HepG2 (cell line): Measurements from ENCODE around the gene SNED1. TPM values are rescaled to one million over a fixed set of nuclear protein-coding genes. Genes with fewer than 3 reads are reported as not detected.

Source experiments
- ARNT2 ChIP-seq: sonication (generic); formaldehyde crosslinking; IDR thresholded peaks from 2 replicates; pipeline ENCODE4 v1.8.0; 2022; ENCODE audit warnings: mild to moderate bottlenecking, low read depth, missing genetic modification reagents, moderate library complexity
- DPF2 ChIP-seq: sonication (generic); formaldehyde crosslinking; IDR thresholded peaks from 2 replicates; pipeline ENCODE4 v1.4.0; 2020; ENCODE audit warnings: mild to moderate bottlenecking, low read depth, missing genetic modification reagents, borderline replicate concordance
- HNRNPL ChIP-seq: fragments of 200-400 bp; formaldehyde crosslinking; IDR thresholded peaks from 2 replicates; pipeline ENCODE4 v1.6.1; 2017; ENCODE audit warnings: mild to moderate bottlenecking, low read depth, low read length
- MAF1 ChIP-seq: sonication (generic); formaldehyde crosslinking; IDR thresholded peaks from 2 replicates; pipeline ENCODE4 v1.5.0; 2020; ENCODE audit warnings: missing genetic modification reagents, borderline replicate concordance
- NR2C2 ChIP-seq: sonication (generic); formaldehyde crosslinking; IDR thresholded peaks from 2 replicates; pipeline ENCODE4 v1.4.0; 2020; ENCODE audit warnings: missing genetic modification reagents, mild to moderate bottlenecking, moderate library complexity, borderline replicate concordance
- ONECUT2 ChIP-seq: sonication (generic); formaldehyde crosslinking; IDR thresholded peaks from 2 replicates; pipeline ENCODE4 v1.4.0; 2020; ENCODE audit warnings: missing genetic modification reagents
- PAX8 ChIP-seq: sonication (generic); formaldehyde crosslinking; IDR thresholded peaks from 2 replicates; pipeline ENCODE4 v1.8.0; 2022; ENCODE audit warnings: mild to moderate bottlenecking, missing genetic modification reagents, borderline replicate concordance
- REPIN1 ChIP-seq: sonication (generic); formaldehyde crosslinking; IDR thresholded peaks from 2 replicates; pipeline ENCODE4 v1.8.0; 2022; ENCODE audit warnings: missing genetic modification reagents, low read depth, mild to moderate bottlenecking, borderline replicate concordance
- STAT5B ChIP-seq: sonication (generic); formaldehyde crosslinking; IDR thresholded peaks from 2 replicates; pipeline ENCODE4 v1.4.0; 2020; ENCODE audit warnings: missing genetic modification reagents
- ZNF335 ChIP-seq: sonication (generic); formaldehyde crosslinking; IDR thresholded peaks from 2 replicates; pipeline ENCODE4 v1.4.0; 2020; ENCODE audit warnings: missing genetic modification reagents
- ZNF766 ChIP-seq: sonication (generic); formaldehyde crosslinking; IDR thresholded peaks from 2 replicates; pipeline ENCODE4 v1.5.0; 2020; ENCODE audit warnings: missing genetic modification reagents, borderline replicate concordance
- ZNF776 ChIP-seq: sonication (generic); formaldehyde crosslinking; IDR thresholded peaks from 2 replicates; pipeline ENCODE4 v1.4.0; 2020; ENCODE audit warnings: mild to moderate bottlenecking, missing genetic modification reagents
- ZNF839 ChIP-seq: sonication (generic); formaldehyde crosslinking; IDR thresholded peaks from 2 replicates; pipeline ENCODE4 v1.4.0; 2020; ENCODE audit warnings: missing genetic modification reagents, mild to moderate bottlenecking, borderline replicate concordance
- polyA plus RNA-seq, 8 experiments: library from polyadenylated mRNA; depleted of rRNA in 3 of 8; stranded (reverse) in 7 of 8; unstranded in 1 of 8; fragments of >200 nt; fragmentation: Illumina TruSeq in 4 of 8; extraction: Trizol in 4 of 8; gene quantifications; 2 replicates each; pipeline versions ENCODE4 v1.2.1 to v1.2.3, GENCODE V29; 2011 to 2016; ENCODE audit warnings: low read depth in 4 of 8, missing spikeins in 1 of 8, mixed read lengths in 1 of 8; ENCODE audit not compliant: insufficient read depth in 1 of 8
- total RNA-seq, 5 experiments: library from RNA; depleted of rRNA; stranded (reverse); fragments of >200 nt; fragmentation: Illumina TruSeq; extraction: Trizol; gene quantifications; 2 replicates each; pipeline ENCODE4 v1.2.3, GENCODE V29; 2016; ENCODE audit warnings: low read depth in 1 of 5
- TF ChIP-seq, protein P1 (sequence below): sonication (generic); formaldehyde crosslinking; IDR thresholded peaks from 2 replicates; pipeline ENCODE4 v1.9.0; 2021; ENCODE audit warnings: missing genetic modification reagents, borderline replicate concordance
- TF ChIP-seq, protein P2 (sequence below), 2 experiments: sonication (generic) in 1 of 2; formaldehyde crosslinking in 1 of 2; IDR thresholded peaks; 2 replicates each; pipeline versions ENCODE4 v1.4.0 to v1.6.1; 2016 to 2020; ENCODE audit warnings: borderline replicate concordance in 1 of 2, low read depth in 1 of 2, mild to moderate bottlenecking in 1 of 2, missing genetic modification reagents in 1 of 2
- TF ChIP-seq, protein P3 (sequence below): sonication (generic); formaldehyde crosslinking; IDR thresholded peaks from 2 replicates; pipeline ENCODE4 v1.8.0; 2022; ENCODE audit warnings: mild to moderate bottlenecking, missing genetic modification reagents
- TF ChIP-seq, protein P4 (sequence below): sonication (generic); formaldehyde crosslinking; IDR thresholded peaks from 2 replicates; pipeline ENCODE4 v1.5.1; 2020; ENCODE audit warnings: mild to moderate bottlenecking, missing genetic modification reagents, moderate library complexity
- TF ChIP-seq, protein P5 (sequence below): sonication (generic); formaldehyde crosslinking; IDR thresholded peaks from 2 replicates; pipeline ENCODE4 v1.4.0; 2020; ENCODE audit warnings: missing genetic modification reagents

The SNED1 gene
- total and polyA plus RNA-seq, 2 of the 13 experiments (the other 11 are each of a cell fraction or from before 2014, with no cell fraction given) = 0.15 to 0.65 TPM

DNA sequence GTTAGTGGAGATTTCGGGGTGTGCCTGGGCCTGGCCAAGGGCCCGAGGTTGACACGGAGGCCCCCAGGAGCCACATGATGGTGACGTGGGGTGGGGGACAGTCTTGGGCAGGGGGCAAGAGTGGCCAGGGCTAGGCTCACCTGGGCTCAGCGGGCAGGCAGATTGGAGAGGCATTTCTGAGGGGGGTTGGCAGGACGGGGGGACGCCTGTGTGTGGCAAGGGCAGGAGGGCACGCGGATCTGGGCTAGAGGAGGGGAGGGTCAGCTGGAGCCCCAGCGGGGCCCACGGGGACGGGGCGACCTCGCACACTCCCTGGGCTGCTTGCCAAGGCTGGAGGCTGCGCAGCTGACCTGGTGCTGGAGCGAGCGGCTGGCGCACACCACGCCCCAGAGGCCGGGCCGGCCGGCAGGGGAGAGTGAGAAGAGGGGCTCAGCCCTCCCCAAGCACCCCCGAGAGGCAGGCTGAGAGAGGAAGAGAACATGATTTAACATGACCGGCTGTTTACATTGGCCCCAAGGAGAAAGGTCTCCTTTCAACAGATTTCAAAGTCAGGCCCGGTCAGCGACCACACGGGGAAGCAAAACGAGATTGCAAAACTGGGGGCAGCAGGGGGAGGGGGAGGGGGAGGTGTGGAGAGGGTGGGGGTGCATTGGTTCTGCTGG is 38.0 kb upstream of the SNED1 start (continued):
- peak; percentile 81 for TF ChIP-seq MAF1 (CRISPR knock-in tag)
- TF ChIP-seq ARNT2 (CRISPR knock-in tag) = peak; percentile 78; the same call in 1 of the 2 replicates
- no peak for TF ChIP-seq ZNF335 (CRISPR knock-in tag)
- TF ChIP-seq ZNF776 (CRISPR knock-in tag) = peak; percentile 97
- TF ChIP-seq ZNF839 (CRISPR knock-in tag) = peak; percentile 47; the same call in 1 of the 2 replicates
- TF ChIP-seq ONECUT2 (CRISPR knock-in tag) = no peak
- TF ChIP-seq ZNF766 (CRISPR knock-in tag) = no peak
- TF ChIP-seq, protein P1, sequence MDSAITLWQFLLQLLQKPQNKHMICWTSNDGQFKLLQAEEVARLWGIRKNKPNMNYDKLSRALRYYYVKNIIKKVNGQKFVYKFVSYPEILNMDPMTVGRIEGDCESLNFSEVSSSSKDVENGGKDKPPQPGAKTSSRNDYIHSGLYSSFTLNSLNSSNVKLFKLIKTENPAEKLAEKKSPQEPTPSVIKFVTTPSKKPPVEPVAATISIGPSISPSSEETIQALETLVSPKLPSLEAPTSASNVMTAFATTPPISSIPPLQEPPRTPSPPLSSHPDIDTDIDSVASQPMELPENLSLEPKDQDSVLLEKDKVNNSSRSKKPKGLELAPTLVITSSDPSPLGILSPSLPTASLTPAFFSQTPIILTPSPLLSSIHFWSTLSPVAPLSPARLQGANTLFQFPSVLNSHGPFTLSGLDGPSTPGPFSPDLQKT (CRISPR knock-in tag) = no peak
- no peak for TF ChIP-seq STAT5B (CRISPR knock-in tag)
- TF ChIP-seq NR2C2 = peak; percentile 72
- TF ChIP-seq DPF2 (CRISPR knock-in tag) = peak; percentile 70
- TF ChIP-seq, protein P2, sequence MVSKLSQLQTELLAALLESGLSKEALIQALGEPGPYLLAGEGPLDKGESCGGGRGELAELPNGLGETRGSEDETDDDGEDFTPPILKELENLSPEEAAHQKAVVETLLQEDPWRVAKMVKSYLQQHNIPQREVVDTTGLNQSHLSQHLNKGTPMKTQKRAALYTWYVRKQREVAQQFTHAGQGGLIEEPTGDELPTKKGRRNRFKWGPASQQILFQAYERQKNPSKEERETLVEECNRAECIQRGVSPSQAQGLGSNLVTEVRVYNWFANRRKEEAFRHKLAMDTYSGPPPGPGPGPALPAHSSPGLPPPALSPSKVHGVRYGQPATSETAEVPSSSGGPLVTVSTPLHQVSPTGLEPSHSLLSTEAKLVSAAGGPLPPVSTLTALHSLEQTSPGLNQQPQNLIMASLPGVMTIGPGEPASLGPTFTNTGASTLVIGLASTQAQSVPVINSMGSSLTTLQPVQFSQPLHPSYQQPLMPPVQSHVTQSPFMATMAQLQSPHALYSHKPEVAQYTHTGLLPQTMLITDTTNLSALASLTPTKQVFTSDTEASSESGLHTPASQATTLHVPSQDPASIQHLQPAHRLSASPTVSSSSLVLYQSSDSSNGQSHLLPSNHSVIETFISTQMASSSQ (IDR thresholded peaks at IDR 0.05; ENCODE audit: low read depth) = no peak
- TF ChIP-seq, protein P2 (CRISPR knock-in tag; IDR thresholded peaks at IDR 0.05; ENCODE audit: borderline replicate concordance) = peak; percentile 81
- TF ChIP-seq, protein P3, sequence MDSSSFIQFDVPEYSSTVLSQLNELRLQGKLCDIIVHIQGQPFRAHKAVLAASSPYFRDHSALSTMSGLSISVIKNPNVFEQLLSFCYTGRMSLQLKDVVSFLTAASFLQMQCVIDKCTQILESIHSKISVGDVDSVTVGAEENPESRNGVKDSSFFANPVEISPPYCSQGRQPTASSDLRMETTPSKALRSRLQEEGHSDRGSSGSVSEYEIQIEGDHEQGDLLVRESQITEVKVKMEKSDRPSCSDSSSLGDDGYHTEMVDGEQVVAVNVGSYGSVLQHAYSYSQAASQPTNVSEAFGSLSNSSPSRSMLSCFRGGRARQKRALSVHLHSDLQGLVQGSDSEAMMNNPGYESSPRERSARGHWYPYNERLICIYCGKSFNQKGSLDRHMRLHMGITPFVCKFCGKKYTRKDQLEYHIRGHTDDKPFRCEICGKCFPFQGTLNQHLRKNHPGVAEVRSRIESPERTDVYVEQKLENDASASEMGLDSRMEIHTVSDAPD = no peak; the same call in 1 of the 2 replicates
- TF ChIP-seq REPIN1 (CRISPR knock-in tag) = peak; percentile 86
- TF ChIP-seq, protein P4, sequence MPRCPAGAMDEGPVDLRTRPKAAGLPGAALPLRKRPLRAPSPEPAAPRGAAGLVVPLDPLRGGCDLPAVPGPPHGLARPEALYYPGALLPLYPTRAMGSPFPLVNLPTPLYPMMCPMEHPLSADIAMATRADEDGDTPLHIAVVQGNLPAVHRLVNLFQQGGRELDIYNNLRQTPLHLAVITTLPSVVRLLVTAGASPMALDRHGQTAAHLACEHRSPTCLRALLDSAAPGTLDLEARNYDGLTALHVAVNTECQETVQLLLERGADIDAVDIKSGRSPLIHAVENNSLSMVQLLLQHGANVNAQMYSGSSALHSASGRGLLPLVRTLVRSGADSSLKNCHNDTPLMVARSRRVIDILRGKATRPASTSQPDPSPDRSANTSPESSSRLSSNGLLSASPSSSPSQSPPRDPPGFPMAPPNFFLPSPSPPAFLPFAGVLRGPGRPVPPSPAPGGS (CRISPR knock-in tag) = no peak
- TF ChIP-seq PAX8 (CRISPR knock-in tag) = no peak
- TF ChIP-seq, protein P5, sequence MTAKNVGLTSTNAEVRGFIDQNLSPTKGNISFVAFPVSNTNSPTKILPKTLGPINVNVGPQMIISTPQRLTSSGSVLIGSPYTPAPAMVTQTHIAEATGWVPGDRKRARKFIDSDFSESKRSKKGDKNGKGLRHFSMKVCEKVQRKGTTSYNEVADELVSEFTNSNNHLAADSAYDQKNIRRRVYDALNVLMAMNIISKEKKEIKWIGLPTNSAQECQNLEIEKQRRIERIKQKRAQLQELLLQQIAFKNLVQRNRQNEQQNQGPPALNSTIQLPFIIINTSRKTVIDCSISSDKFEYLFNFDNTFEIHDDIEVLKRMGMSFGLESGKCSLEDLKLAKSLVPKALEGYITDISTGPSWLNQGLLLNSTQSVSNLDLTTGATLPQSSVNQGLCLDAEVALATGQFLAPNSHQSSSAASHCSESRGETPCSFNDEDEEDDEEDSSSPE (CRISPR knock-in tag) = peak; percentile 29; the same call in 1 of the 2 replicates
- peak; percentile 97 for TF ChIP-seq HNRNPL
